GM12878 (cell line): ENCODE data around the gene SNAPC2. TPM values are rescaled to one million over a fixed set of nuclear protein-coding genes. Genes with fewer than 3 reads are reported as not detected.

Experiments used
- ATAC-seq: fragments of 200-7000 bp; cut with Tn5 transposase; 3 replicates; pipeline ENCODE4 v1.9.1; 2020; ENCODE audit warnings: mild to moderate bottlenecking, moderate library complexity
- BruUV-seq: library from RNA; stranded (reverse); fragments of 400-500 nt; replicated peaks from 2 replicates; lab custom pipeline; 2021; lab: Mats Ljungman, UMichigan
- CTCF ChIA-PET: fragments of 300-600 bp; sonication (Branson Sonifier 250); formaldehyde crosslinking; extraction: SDS; loops from one replicate; lab custom pipeline; 2021; ENCODE audit warnings: inconsistent platforms; lab: Yijun Ruan, JAX
- POLR2A ChIA-PET: fragments of 350-600 bp; formaldehyde crosslinking; extraction: SDS; loops from one replicate; lab custom pipeline; 2021; ENCODE audit warnings: inconsistent platforms; lab: Charles Lee
- RAD21 ChIA-PET: fragments of 300-600 bp; sonication (Branson Sonifier 250); formaldehyde crosslinking; loops from one replicate; lab custom pipeline; 2023; ENCODE audit warnings: antibody characterized with exemption; ENCODE audit not compliant: unreplicated experiment; lab: Charles Lee
- SMC1A ChIA-PET: fragments of 300-600 bp; sonication (Branson Sonifier 250); formaldehyde crosslinking; loops from one replicate; lab custom pipeline; 2023; ENCODE audit not compliant: unreplicated experiment, uncharacterized antibody; lab: Charles Lee
- DNase-seq: peaks from one replicate; pipeline ENCODE4 v3.0.0-alpha.2; 2011; ENCODE audit warnings: low read depth, low spot score
- FAIRE-seq: peaks from 3 replicates; lab custom pipeline; 2011; peaks lifted over from hg19 to GRCh38; lab: Jason Lieb, UNC
- H2AFZ ChIP-seq: 2 replicates; pipeline ENCODE4 v1.6.0; 2011; ENCODE audit warnings: low read depth, low read length, control low read depth; ENCODE audit not compliant: control insufficient read depth
- H3K27ac ChIP-seq: 2 replicates; pipeline ENCODE4 v1.5.1; 2011; ENCODE audit warnings: control low read depth; ENCODE audit not compliant: control insufficient read depth, insufficient read depth
- H3K27me3 ChIP-seq, 2 experiments: replicated peaks in 1 of 2; 2 replicates each; pipeline versions ENCODE4 v1.6.0 to v1.6.1; 2011; ENCODE audit warnings: low read length in 1 of 2; ENCODE audit not compliant: control insufficient read depth in 2 of 2, insufficient read depth in 2 of 2
- H3K36me3 ChIP-seq, 2 experiments: 2 replicates each; pipeline ENCODE4 v1.5.1; 2011; ENCODE audit warnings: low read length in 1 of 2; ENCODE audit not compliant: control insufficient read depth in 2 of 2, insufficient read depth in 2 of 2
- H3K4me1 ChIP-seq: 2 replicates; pipeline ENCODE4 v1.6.1; 2011; ENCODE audit warnings: mild to moderate bottlenecking, low read length, moderate library complexity, mixed read lengths; ENCODE audit not compliant: control insufficient read depth, insufficient read depth
- H3K4me2 ChIP-seq: 2 replicates; pipeline ENCODE4 v1.6.0; 2011; ENCODE audit warnings: control low read depth; ENCODE audit not compliant: control insufficient read depth, insufficient read depth
- H3K4me3 ChIP-seq: fragments of 200-600 bp; sonication (generic); 2 replicates; pipeline ENCODE4 v1.5.1; 2016
- H3K79me2 ChIP-seq: 2 replicates; pipeline ENCODE4 v1.6.0; 2011; ENCODE audit warnings: low read length; ENCODE audit not compliant: control insufficient read depth, insufficient read depth
- H3K9ac ChIP-seq: 2 replicates; pipeline ENCODE4 v1.8.0; 2011; ENCODE audit warnings: low read length, control low read depth, mixed read lengths; ENCODE audit not compliant: control insufficient read depth, insufficient read depth
- H3K9me3 ChIP-seq: replicated peaks from 3 replicates; pipeline ENCODE4 v1.5.1; 2011; ENCODE audit warnings: mild to moderate bottlenecking, low read length; ENCODE audit not compliant: control insufficient read depth, insufficient read depth
- H4K20me1 ChIP-seq: 2 replicates; pipeline ENCODE4 v1.6.0; 2011; ENCODE audit not compliant: control insufficient read depth, insufficient read depth
- CHD4 ChIP-seq: fragments of 200-600 bp; sonication (generic); IDR thresholded peaks from 2 replicates; pipeline ENCODE4 v1.6.1; 2016; ENCODE audit warnings: mild to moderate bottlenecking
- CREM ChIP-seq: IDR thresholded peaks from 2 replicates; pipeline ENCODE4 v1.6.1; 2014; ENCODE audit warnings: antibody characterized with exemption, low read depth
- DPF2 ChIP-seq: fragments of 450-650 bp; IDR thresholded peaks from 2 replicates; pipeline ENCODE4 v1.6.1; 2017; ENCODE audit warnings: mild to moderate bottlenecking
- MYB ChIP-seq: fragments of 150-350 bp; IDR thresholded peaks from 2 replicates; pipeline ENCODE4 v1.6.1; 2014; ENCODE audit warnings: mild to moderate bottlenecking, low read depth, low read length, borderline replicate concordance
- NFIC ChIP-seq: IDR thresholded peaks from 2 replicates; pipeline ENCODE4 v1.6.1; 2012; ENCODE audit warnings: low read depth, mild to moderate bottlenecking, inconsistent platforms, low read length, moderate library complexity
- NR2C1 ChIP-seq: fragments of 450-650 bp; IDR thresholded peaks from 2 replicates; pipeline ENCODE4 v1.6.1; 2017; ENCODE audit warnings: antibody characterized with exemption, mild to moderate bottlenecking, moderate library complexity
- PAX5 ChIP-seq: IDR thresholded peaks from 2 replicates; pipeline ENCODE4 v1.6.1; 2011; ENCODE audit warnings: low read depth, low read length, borderline replicate concordance
- POLR2AphosphoS5 ChIP-seq: IDR thresholded peaks from 2 replicates; pipeline ENCODE4 v1.6.1; 2011; ENCODE audit warnings: mild to moderate bottlenecking, low read length, inconsistent platforms
- SMAD1 ChIP-seq: fragments of 450-650 bp; IDR thresholded peaks from 2 replicates; pipeline ENCODE4 v1.6.1; 2018; ENCODE audit warnings: mild to moderate bottlenecking, low read depth; ENCODE audit not compliant: partially characterized antibody
- WRNIP1 ChIP-seq: IDR thresholded peaks from 2 replicates; pipeline ENCODE4 v1.6.1; 2011; ENCODE audit warnings: low read depth, low read length, improper control_type of control experiment, borderline replicate concordance
- WGBS: methylation state at CpG from one replicate; pipeline ENCODE4 v1.1.6; 2016; ENCODE audit warnings: low lambda C conversion rate; ENCODE audit not compliant: insufficient replicate concordance, insufficient coverage; ENCODE audit errors: missing lambda C conversion rate; 5-methylcytosine and 5-hydroxymethylcytosine counted together
- in situ Hi-C: fragments of 300-500 bp; cut with MboI; formaldehyde crosslinking; loops from 9 replicates; pipeline ENCODE4 v1.14.3; 2018; ENCODE audit warnings: mixed read lengths
- intact Hi-C: fragments of 100-400 bp; cut with micrococcal nuclease; formaldehyde crosslinking; loops from one replicate; pipeline ENCODE4 v1.14.2; 2022; ENCODE audit not compliant: unreplicated experiment
- polyA plus RNA-seq, 11 experiments: library from polyadenylated mRNA; depleted of rRNA in 4 of 11; unstranded in 6 of 11; stranded (reverse) in 5 of 11; fragments of >200 nt; fragmentation: Nextera tagmentation in 4 of 11; fragmentation: Illumina TruSeq in 1 of 11; extraction: Ambion mirVana in 4 of 11; extraction: Trizol in 1 of 11; gene quantifications; 1 replicate in 1 of 11; 2 replicates in 10 of 11; pipeline versions ENCODE4 v1.2.1 to v1.2.3, GENCODE V29; 2011 to 2016; ENCODE audit warnings: inconsistent platforms in 2 of 11, missing spikeins in 2 of 11, low read depth in 1 of 11
- total RNA-seq, 4 experiments: library from RNA; depleted of rRNA in 3 of 4; stranded (reverse); fragments of >200 nt in 3 of 4; fragmentation: Illumina TruSeq in 1 of 4; extraction: Trizol in 1 of 4; gene quantifications; 2 replicates each; pipeline versions ENCODE4 v1.2.1 to v1.2.3, GENCODE V29; 2013 to 2021
- TF ChIP-seq, protein P1 (sequence below): fragments of 450-650 bp; IDR thresholded peaks from 2 replicates; pipeline ENCODE4 v1.6.1; 2017; ENCODE audit warnings: borderline replicate concordance
- TF ChIP-seq, protein P2 (sequence below): IDR thresholded peaks from 2 replicates; pipeline ENCODE4 v1.6.1; 2012; ENCODE audit warnings: low read depth, low read length, improper control_type of control experiment

SNAPC2 gene
- total and polyA plus RNA-seq, 10 of the 15 experiments (the other 5 are each of a cell fraction or from before 2014, with no cell fraction given) = 0.19 to 20.8 (median 12.6) TPM

DNA sequence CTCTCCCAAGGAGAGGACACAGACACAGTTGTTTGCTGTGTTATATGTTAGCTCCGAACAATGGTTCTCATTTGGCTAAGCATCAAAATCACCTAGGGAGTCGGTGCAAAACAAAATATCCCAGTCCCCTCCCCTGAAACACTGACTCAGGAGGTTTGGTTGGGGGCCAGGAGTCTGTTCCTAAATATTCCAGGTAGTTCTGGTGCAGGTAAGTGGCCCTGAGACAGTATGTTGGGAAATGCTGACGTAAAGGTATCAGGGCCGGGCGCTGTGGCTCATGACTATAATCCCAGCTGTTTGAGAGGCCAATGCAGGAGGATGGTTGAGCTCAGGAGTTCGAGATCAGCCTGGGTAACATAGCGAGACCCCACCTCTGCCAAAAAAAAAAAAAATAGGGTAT, 18.8 kb upstream of the SNAPC2 start:
- ChIA-PET SMC1A (no interaction called here), POLR2A (interaction anchor here (0.7 kb wide), 1 partner anchor 101 kb away, joined by 3 read pairs; no protein-coding TSS in a partner anchor), RAD21 (interaction anchor here (1.2 to 1.9 kb wide), 2 partner anchors 20 to 333 kb away, joined by 3 to 4 read pairs; no protein-coding TSS in a partner anchor), CTCF (interaction anchor here (0.6 to 3.3 kb wide), 6 partner anchors 11 to 39 kb away, joined by 3 to 8 read pairs (median 3); partner anchors contain the start of gene SNAPC2)
- Histone ChIP-seq H3K9me3 (no peaks in the 10 kb centered on the region), H3K79me2 (peaks cover 31% of the 10 kb centered on the region), H3K9ac (no peak overlapping the region), H3K4me1 (peaks cover 14% of the 10 kb centered on the region), H3K4me3 (no peak overlapping the region), H3K27ac (no peak overlapping the region), H3K27me3 (no peaks in the 10 kb centered on the region), H3K36me3 (no peaks in the 10 kb centered on the region), H3K4me2 (no peak overlapping the region), H2AFZ (no peak overlapping the region), H4K20me1 (peaks cover 9% of the 10 kb centered on the region; the same call in 1 of the 2 replicates)
- BruUV-seq = no TSS peak
- no peak for TF ChIP-seq POLR2AphosphoS5
- TF ChIP-seq CHD4 = no peak
- TF ChIP-seq MYB = no peak
- no peak for TF ChIP-seq NFIC
- TF ChIP-seq WRNIP1 = no peak
- TF ChIP-seq CREM = no peak
- no peak for TF ChIP-seq DPF2
- no peak for TF ChIP-seq SMAD1
- no peak for TF ChIP-seq PAX5
- TF ChIP-seq, protein P1, sequence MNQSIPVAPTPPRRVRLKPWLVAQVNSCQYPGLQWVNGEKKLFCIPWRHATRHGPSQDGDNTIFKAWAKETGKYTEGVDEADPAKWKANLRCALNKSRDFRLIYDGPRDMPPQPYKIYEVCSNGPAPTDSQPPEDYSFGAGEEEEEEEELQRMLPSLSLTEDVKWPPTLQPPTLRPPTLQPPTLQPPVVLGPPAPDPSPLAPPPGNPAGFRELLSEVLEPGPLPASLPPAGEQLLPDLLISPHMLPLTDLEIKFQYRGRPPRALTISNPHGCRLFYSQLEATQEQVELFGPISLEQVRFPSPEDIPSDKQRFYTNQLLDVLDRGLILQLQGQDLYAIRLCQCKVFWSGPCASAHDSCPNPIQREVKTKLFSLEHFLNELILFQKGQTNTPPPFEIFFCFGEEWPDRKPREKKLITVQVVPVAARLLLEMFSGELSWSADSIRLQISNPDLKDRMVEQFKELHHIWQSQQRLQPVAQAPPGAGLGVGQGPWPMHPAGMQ = no peak
- no peak for TF ChIP-seq NR2C1
- TF ChIP-seq, protein P2, sequence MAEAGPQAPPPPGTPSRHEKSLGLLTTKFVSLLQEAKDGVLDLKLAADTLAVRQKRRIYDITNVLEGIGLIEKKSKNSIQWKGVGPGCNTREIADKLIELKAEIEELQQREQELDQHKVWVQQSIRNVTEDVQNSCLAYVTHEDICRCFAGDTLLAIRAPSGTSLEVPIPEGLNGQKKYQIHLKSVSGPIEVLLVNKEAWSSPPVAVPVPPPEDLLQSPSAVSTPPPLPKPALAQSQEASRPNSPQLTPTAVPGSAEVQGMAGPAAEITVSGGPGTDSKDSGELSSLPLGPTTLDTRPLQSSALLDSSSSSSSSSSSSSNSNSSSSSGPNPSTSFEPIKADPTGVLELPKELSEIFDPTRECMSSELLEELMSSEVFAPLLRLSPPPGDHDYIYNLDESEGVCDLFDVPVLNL = no peak
- WGBS = 84% methylated on average over 7 of the region's 7 CpGs
- no peak for ATAC-seq
- in situ Hi-C loops (no loop called here), intact Hi-C loops (loop anchor here (10.0 kb wide), 1 partner anchor 217 kb away; the partner anchor contains the start of gene TRAPPC5)
- DNase-seq = no peak
- FAIRE-seq = no peak
